DOHH2 (cell line): ENCODE results near the gene FRS3.

ENCODE experiments used
- H3F3A ChIP-seq: fragments of 200-600 bp; sonication (generic), shearing (Covaris generic); 2 replicates; pipeline ENCODE4 v1.6.0; 2016; ENCODE audit warnings: antibody characterized with exemption, mild to moderate bottlenecking; ENCODE audit not compliant: control insufficient read depth, insufficient read depth
- H3K27ac ChIP-seq: fragments of 200-600 bp; sonication (generic); 2 replicates; pipeline ENCODE4 v1.5.1; 2014; ENCODE audit warnings: low read depth, mild to moderate bottlenecking, low read length, moderate library complexity
- H3K27me3 ChIP-seq: fragments of 200-600 bp; sonication (generic); 2 replicates; pipeline ENCODE4 v1.6.1; 2014; ENCODE audit warnings: mild to moderate bottlenecking, low read length, mixed read lengths; ENCODE audit not compliant: control insufficient read depth
- H3K36me3 ChIP-seq: fragments of 200-600 bp; sonication (generic); 2 replicates; pipeline ENCODE4 v1.6.1; 2014; ENCODE audit warnings: mild to moderate bottlenecking, low read length, moderate library complexity, mixed read lengths; ENCODE audit not compliant: control insufficient read depth
- H3K4me1 ChIP-seq: fragments of 200-600 bp; sonication (generic); 2 replicates; pipeline ENCODE4 v1.6.1; 2014; ENCODE audit warnings: mild to moderate bottlenecking, low read length, mixed read lengths; ENCODE audit not compliant: control insufficient read depth
- H3K4me2 ChIP-seq: fragments of 200-600 bp; sonication (generic); 2 replicates; pipeline ENCODE4 v1.6.0; 2014; ENCODE audit warnings: mild to moderate bottlenecking, low read length, moderate library complexity
- H3K4me3 ChIP-seq: fragments of 200-600 bp; sonication (generic); 2 replicates; pipeline ENCODE4 v1.5.1; 2014; ENCODE audit warnings: mild to moderate bottlenecking, low read length, mixed read lengths
- H3K79me2 ChIP-seq: fragments of 200-600 bp; sonication (generic); 2 replicates; pipeline ENCODE4 v1.6.1; 2014; ENCODE audit warnings: mild to moderate bottlenecking, low read length, mixed read lengths; ENCODE audit not compliant: control insufficient read depth
- H3K9me2 ChIP-seq: fragments of 200-600 bp; sonication (generic); replicated peaks from 2 replicates; pipeline ENCODE4 v1.6.1; 2014; ENCODE audit warnings: mild to moderate bottlenecking, low read length, mixed read lengths; ENCODE audit not compliant: control insufficient read depth
- H3K9me3 ChIP-seq: fragments of 200-600 bp; sonication (generic); 2 replicates; pipeline ENCODE4 v1.6.1; 2014; ENCODE audit warnings: antibody characterized with exemption, low read length, mixed read lengths; ENCODE audit not compliant: control insufficient read depth, insufficient read depth
- H4K20me1 ChIP-seq: fragments of 200-600 bp; sonication (generic); 2 replicates; pipeline ENCODE4 v1.6.0; 2014; ENCODE audit warnings: low read depth, mild to moderate bottlenecking, antibody characterized with exemption, low read length, moderate library complexity; ENCODE audit not compliant: control insufficient read depth, insufficient read depth
- CTCF ChIP-seq: fragments of 200-600 bp; sonication (generic); IDR thresholded peaks from one replicate; pipeline ENCODE4 v1.5.1; 2014; ENCODE audit warnings: antibody characterized with exemption, mild to moderate bottlenecking, low read depth, low read length; ENCODE audit not compliant: poor library complexity, severe bottlenecking
- EZH2phosphoT487 ChIP-seq: fragments of 200-600 bp; sonication (generic); IDR thresholded peaks from 2 replicates; pipeline ENCODE4 v1.6.1; 2017; ENCODE audit warnings: borderline replicate concordance, mild to moderate bottlenecking, antibody characterized with exemption, low read length, moderate library complexity, mixed read lengths

The FRS3 gene

DNA sequence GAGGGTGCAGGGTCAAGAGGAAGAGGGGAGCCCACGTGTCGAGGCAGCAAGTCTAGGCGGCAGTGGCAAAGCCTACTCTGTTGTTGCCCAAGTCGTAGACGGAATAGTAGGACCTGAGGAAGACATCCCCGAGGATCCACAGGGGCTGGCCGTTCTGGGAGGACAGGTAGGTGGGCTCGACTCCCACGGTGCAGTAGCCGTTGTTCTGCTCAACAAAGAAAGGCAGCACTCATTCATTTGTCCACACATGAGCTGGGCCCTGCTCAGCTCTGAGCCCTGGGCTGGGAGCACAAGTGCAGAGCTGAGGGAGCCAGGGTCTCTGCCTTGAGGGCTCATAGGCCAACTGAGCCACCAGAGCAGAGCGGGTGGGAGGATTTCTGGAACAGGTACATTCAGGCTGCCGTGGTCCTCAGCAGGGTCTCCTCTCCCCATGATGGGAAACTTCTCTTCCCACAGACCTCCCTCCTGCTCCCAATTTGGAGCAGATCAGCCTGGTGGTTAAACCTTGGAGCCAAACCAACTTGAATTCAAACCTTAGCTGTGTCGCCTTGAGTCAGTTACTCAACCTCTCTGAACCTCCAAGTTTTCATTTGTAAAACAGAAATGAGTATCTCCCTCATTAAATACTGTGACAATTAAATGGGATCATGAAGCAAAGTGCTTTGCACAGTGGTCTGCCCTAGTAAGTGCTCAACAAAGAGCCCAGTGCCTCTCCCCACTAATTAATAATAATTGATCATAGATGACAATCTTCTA lies 42.7 kb downstream of the FRS3 start:
- no peak overlapping the region for H3K4me3 ChIP-seq
- no peaks in the 10 kb centered on the region for H4K20me1 ChIP-seq
- peaks cover 20% of the 10 kb centered on the region for H3K79me2 ChIP-seq
- H3K27ac ChIP-seq = no peak overlapping the region
- TF ChIP-seq EZH2phosphoT487 = no peak
- TF ChIP-seq CTCF = no peak
- no peaks in the 10 kb centered on the region for H3K9me3 ChIP-seq
- peaks cover 15% of the 10 kb centered on the region for H3K36me3 ChIP-seq
- no peaks in the 10 kb centered on the region; the same call in 1 of the 2 replicates for H3F3A ChIP-seq
- peaks cover 27% of the 10 kb centered on the region for H3K4me1 ChIP-seq
- H3K4me2 ChIP-seq = no peak overlapping the region
- peaks cover 6% of the 10 kb centered on the region; the same call in 1 of the 2 replicates for H3K27me3 ChIP-seq
- H3K9me2 ChIP-seq = no peaks in the 10 kb centered on the region

- Histone ChIP-seq H3K27ac (no peak overlapping the region), H3K9me2 (no peaks in the 10 kb centered on the region), H3F3A (no peaks in the 10 kb centered on the region; the same call in 1 of the 2 replicates), H3K9me3 (no peaks in the 10 kb centered on the region), H3K4me3 (peak overlapping the region; percentile 41), H3K79me2 (peaks cover 27% of the 10 kb centered on the region), H3K36me3 (peaks cover 21% of the 10 kb centered on the region), H3K4me2 (peak overlapping the region; percentile 45), H3K27me3 (peaks cover 6% of the 10 kb centered on the region; the same call in 1 of the 2 replicates), H3K4me1 (peaks cover 35% of the 10 kb centered on the region), H4K20me1 (no peaks in the 10 kb centered on the region)
- TF ChIP-seq CTCF = no peak
- TF ChIP-seq EZH2phosphoT487 = no peak
Observed at GRCh38 chr6:41736186-41736733, 43.4 kb downstream of the FRS3 start.

- TF ChIP-seq CTCF = peak; percentile 69
- no peak for TF ChIP-seq EZH2phosphoT487
- no peaks in the 10 kb centered on the region; the same call in 1 of the 2 replicates for H3F3A ChIP-seq
- H3K4me2 ChIP-seq = peak within 1 kb of the TSS; percentile 98
- no peaks in the 10 kb centered on the region for H4K20me1 ChIP-seq
- peaks cover 6% of the 10 kb centered on the region; the same call in 1 of the 2 replicates for H3K27me3 ChIP-seq
- peaks cover 41% of the 10 kb centered on the region for H3K4me1 ChIP-seq
- H3K79me2 ChIP-seq = peaks cover 34% of the 10 kb centered on the region
- H3K9me2 ChIP-seq = no peaks in the 10 kb centered on the region
- peaks cover 25% of the 10 kb centered on the region for H3K36me3 ChIP-seq
- peak within 1 kb of the TSS; percentile 96 for H3K4me3 ChIP-seq
- H3K9me3 ChIP-seq = no peaks in the 10 kb centered on the region
- peak within 1 kb of the TSS; percentile 94 for H3K27ac ChIP-seq
Observed at GRCh38 chr6:41735427-41736185, 44.1 kb downstream of the FRS3 start, which contains the start of gene TFEB. TSS of gene TFEB (minus strand) at chr6:41735608. CDS start at chr6:41691213, 44,395 bp downstream.
